A549 (cell line): Measurements from ENCODE around the gene SWAP70. TPM values are rescaled to one million over a fixed set of nuclear protein-coding genes. Genes with fewer than 3 reads are reported as not detected.
A peak's percentile ranks its signal among the peaks of the same experiment; 100 is the strongest.

ENCODE experiments used
- ATAC-seq, 2 experiments: fragments of 200-7000 bp in 1 of 2; fragments of >200 bp in 1 of 2; cut with Nextera tagmentation in 1 of 2; cut with Tn5 transposase in 1 of 2; 3 replicates each; pipeline versions ENCODE4 v1.8.0 to v1.9.1; 2018 to 2020; ENCODE audit warnings: mild to moderate bottlenecking in 1 of 2, moderate library complexity in 1 of 2
- CTCF ChIA-PET: fragments of 300-600 bp; sonication (Branson Sonifier 250); formaldehyde crosslinking; extraction: SDS; loops from one replicate; lab custom pipeline; 2021; ENCODE audit warnings: antibody characterized with exemption, inconsistent platforms; lab: Yijun Ruan, JAX
- POLR2A ChIA-PET: fragments of 350-600 bp; formaldehyde crosslinking; extraction: SDS; loops from one replicate; lab custom pipeline; 2021; ENCODE audit warnings: antibody characterized with exemption, inconsistent platforms; lab: Yijun Ruan, JAX
- DNase-seq, 2 experiments: peaks; one replicate each; pipeline versions ENCODE4 v3.0.0 to v3.0.0-alpha.2; 2011 to 2016; ENCODE audit warnings: low read depth in 1 of 2, low spot score in 1 of 2
- FAIRE-seq: peaks from 2 replicates; lab custom pipeline; 2011; peaks lifted over from hg19 to GRCh38; lab: Jason Lieb, UNC
- H3K27ac ChIP-seq, 2 experiments: fragments of >200 bp; sonication (Bioruptor Twin); formaldehyde crosslinking; 3 replicates each; pipeline ENCODE4 v1.5.1; 2016 to 2017
- H3K4me1 ChIP-seq: fragments of >200 bp; sonication (Bioruptor Twin); formaldehyde crosslinking; 3 replicates; pipeline ENCODE4 v1.6.1; 2016
- H3K4me2 ChIP-seq: fragments of >200 bp; sonication (Bioruptor Twin); formaldehyde crosslinking; 3 replicates; pipeline ENCODE4 v1.6.1; 2016
- H3K4me3 ChIP-seq: fragments of >200 bp; sonication (Bioruptor Twin); formaldehyde crosslinking; 3 replicates; pipeline ENCODE4 v1.5.1; 2016
- H3K9me3 ChIP-seq: fragments of >200 bp; sonication (Bioruptor Twin); formaldehyde crosslinking; 3 replicates; pipeline ENCODE4 v1.6.1; 2016
- BHLHE40 ChIP-seq: IDR thresholded peaks from 2 replicates; pipeline ENCODE4 v1.6.1; 2012; ENCODE audit warnings: low read depth, low read length, inconsistent platforms
- CHD2 ChIP-seq: fragments of 150-350 bp; IDR thresholded peaks from 2 replicates; pipeline ENCODE4 v1.6.1; 2014; ENCODE audit warnings: low read length; ENCODE audit not compliant: partially characterized antibody
- EHF ChIP-seq: fragments of 250-450 bp; sonication (Bioruptor Pico); IDR thresholded peaks from 2 replicates; pipeline ENCODE4 v1.5.0; 2020; ENCODE audit warnings: mild to moderate bottlenecking
- EP300 ChIP-seq, 2 experiments: fragments of >200 bp; sonication (Bioruptor Twin); formaldehyde crosslinking; IDR thresholded peaks; 2 replicates in 1 of 2; 3 replicates in 1 of 2; pipeline ENCODE4 v1.6.1; 2016 to 2017
- ESRRA ChIP-seq: fragments of 150-350 bp; IDR thresholded peaks from 2 replicates; pipeline ENCODE4 v1.6.1; 2014; ENCODE audit warnings: mild to moderate bottlenecking, low read length, borderline replicate concordance
- FOSL2 ChIP-seq, 2 experiments: fragments of 450-650 bp in 1 of 2; fragments of >200 bp in 1 of 2; sonication (Bioruptor Twin) in 1 of 2; formaldehyde crosslinking; IDR thresholded peaks; 2 replicates each; pipeline versions ENCODE4 v1.5.0 to v1.6.1; 2016 to 2020; ENCODE audit warnings: mild to moderate bottlenecking in 1 of 2, moderate library complexity in 1 of 2
- FOXS1 ChIP-seq: fragments of 250-450 bp; sonication (Bioruptor Pico); IDR thresholded peaks from 2 replicates; pipeline ENCODE4 v1.5.0; 2020; ENCODE audit warnings: mild to moderate bottlenecking, moderate library complexity
- GATA3 ChIP-seq: IDR thresholded peaks from 2 replicates; pipeline ENCODE4 v1.6.1; 2012; ENCODE audit warnings: borderline replicate concordance
- HES2 ChIP-seq: fragments of >200 bp; sonication (Bioruptor Twin); formaldehyde crosslinking; IDR thresholded peaks from 2 replicates; pipeline ENCODE4 v1.6.1; 2016
- HOXA7 ChIP-seq: fragments of 250-450 bp; sonication (Bioruptor Pico); IDR thresholded peaks from 2 replicates; pipeline ENCODE4 v1.5.0; 2020; ENCODE audit warnings: mild to moderate bottlenecking, moderate library complexity
- KDM1A ChIP-seq: fragments of 200-600 bp; sonication (generic); IDR thresholded peaks from 2 replicates; pipeline ENCODE4 v1.6.1; 2016; ENCODE audit warnings: low read depth, mild to moderate bottlenecking
- MAX ChIP-seq: IDR thresholded peaks from 2 replicates; pipeline ENCODE4 v1.6.1; 2012
- MAZ ChIP-seq: fragments of 150-350 bp; IDR thresholded peaks from 2 replicates; pipeline ENCODE4 v1.6.1; 2014; ENCODE audit warnings: antibody characterized with exemption, low read depth, low read length, borderline replicate concordance
- NFE2L2 ChIP-seq: fragments of 150-350 bp; conservative IDR thresholded peaks from 2 replicates; pipeline ENCODE4 v1.6.1; 2014; ENCODE audit warnings: low read length
- NPAS2 ChIP-seq: fragments of 250-450 bp; sonication (Bioruptor Pico); IDR thresholded peaks from 2 replicates; pipeline ENCODE4 v1.8.0; 2022; ENCODE audit warnings: mild to moderate bottlenecking, moderate library complexity, borderline replicate concordance
- PHF8 ChIP-seq: fragments of 200-600 bp; sonication (generic); IDR thresholded peaks from 2 replicates; pipeline ENCODE4 v1.6.1; 2016; ENCODE audit warnings: low read depth, mild to moderate bottlenecking, antibody characterized with exemption, moderate library complexity, borderline replicate concordance
- RFX5 ChIP-seq: fragments of 450-650 bp; IDR thresholded peaks from 2 replicates; pipeline ENCODE4 v1.7.1; 2014; ENCODE audit warnings: antibody characterized with exemption, mild to moderate bottlenecking, moderate library complexity
- TP53 ChIP-seq: fragments of 250-450 bp; sonication (Bioruptor Pico); IDR thresholded peaks from 2 replicates; pipeline ENCODE4 v1.5.0; 2021; ENCODE audit warnings: mild to moderate bottlenecking, moderate library complexity
- WGBS: methylation state at CpG from one replicate; pipeline ENCODE4 v1.1.6; 2017; ENCODE audit errors: missing lambda C conversion rate; 5-methylcytosine and 5-hydroxymethylcytosine counted together
- polyA plus RNA-seq, 4 experiments: library from polyadenylated mRNA; depleted of rRNA in 3 of 4; stranded (reverse); fragments of >200 nt; fragmentation: RNase III in 1 of 4; extraction: RNeasy Plus Mini Kit Qiagen cat#74134 plus additional on column Dnase treatment in 1 of 4; gene quantifications; 2 replicates in 3 of 4; 3 replicates in 1 of 4; pipeline ENCODE4 v1.2.3, GENCODE V29; 2011 to 2017
- TF ChIP-seq, protein P1 (sequence below): fragments of >200 bp; sonication (Bioruptor Twin); formaldehyde crosslinking; IDR thresholded peaks from 3 replicates; pipeline ENCODE4 v1.5.1; 2016
- TF ChIP-seq, protein P2 (sequence below): fragments of 250-450 bp; sonication (Bioruptor Pico); IDR thresholded peaks from 2 replicates; pipeline ENCODE4 v1.5.0; 2021; ENCODE audit warnings: mild to moderate bottlenecking, moderate library complexity, borderline replicate concordance
- TF ChIP-seq, protein P3 (sequence below): IDR thresholded peaks from 2 replicates; pipeline ENCODE4 v1.6.1; 2012; ENCODE audit warnings: low read depth, borderline replicate concordance

The SWAP70 gene
- polyA plus RNA-seq, 2 of the 4 experiments (the other 2 are of a cell fraction): 24.5 to 25.5 TPM

- ChIA-PET POLR2A (no interaction called here), CTCF (interaction anchor here (0.7 to 4.3 kb wide), 4 partner anchors 11 to 321 kb away, joined by 3 to 21 read pairs (median 8); no protein-coding TSS in a partner anchor)
- FAIRE-seq (no peak), DNase-seq (no peak), ATAC-seq (no peak)
- no peak overlapping the region for H3K27ac ChIP-seq
- 87% methylated on average over 11 of the region's 11 CpGs for WGBS
- no peak overlapping the region for H3K4me3 ChIP-seq
- H3K4me2 ChIP-seq: no peak overlapping the region
- peaks cover 4% of the 10 kb centered on the region; the same call in 1 of the 3 replicates for H3K9me3 ChIP-seq
- TF ChIP-seq HOXA7 (no peak), BHLHE40 (no peak), HES2 (no peak), EHF (no peak), KDM1A (no peak), MAX (no peak), NPAS2 (CRISPR knock-in tag) (no peak), RFX5 (no peak)
- TF ChIP-seq, protein P1, sequence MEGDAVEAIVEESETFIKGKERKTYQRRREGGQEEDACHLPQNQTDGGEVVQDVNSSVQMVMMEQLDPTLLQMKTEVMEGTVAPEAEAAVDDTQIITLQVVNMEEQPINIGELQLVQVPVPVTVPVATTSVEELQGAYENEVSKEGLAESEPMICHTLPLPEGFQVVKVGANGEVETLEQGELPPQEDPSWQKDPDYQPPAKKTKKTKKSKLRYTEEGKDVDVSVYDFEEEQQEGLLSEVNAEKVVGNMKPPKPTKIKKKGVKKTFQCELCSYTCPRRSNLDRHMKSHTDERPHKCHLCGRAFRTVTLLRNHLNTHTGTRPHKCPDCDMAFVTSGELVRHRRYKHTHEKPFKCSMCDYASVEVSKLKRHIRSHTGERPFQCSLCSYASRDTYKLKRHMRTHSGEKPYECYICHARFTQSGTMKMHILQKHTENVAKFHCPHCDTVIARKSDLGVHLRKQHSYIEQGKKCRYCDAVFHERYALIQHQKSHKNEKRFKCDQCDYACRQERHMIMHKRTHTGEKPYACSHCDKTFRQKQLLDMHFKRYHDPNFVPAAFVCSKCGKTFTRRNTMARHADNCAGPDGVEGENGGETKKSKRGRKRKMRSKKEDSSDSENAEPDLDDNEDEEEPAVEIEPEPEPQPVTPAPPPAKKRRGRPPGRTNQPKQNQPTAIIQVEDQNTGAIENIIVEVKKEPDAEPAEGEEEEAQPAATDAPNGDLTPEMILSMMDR: no peak
- TF ChIP-seq, protein P2, sequence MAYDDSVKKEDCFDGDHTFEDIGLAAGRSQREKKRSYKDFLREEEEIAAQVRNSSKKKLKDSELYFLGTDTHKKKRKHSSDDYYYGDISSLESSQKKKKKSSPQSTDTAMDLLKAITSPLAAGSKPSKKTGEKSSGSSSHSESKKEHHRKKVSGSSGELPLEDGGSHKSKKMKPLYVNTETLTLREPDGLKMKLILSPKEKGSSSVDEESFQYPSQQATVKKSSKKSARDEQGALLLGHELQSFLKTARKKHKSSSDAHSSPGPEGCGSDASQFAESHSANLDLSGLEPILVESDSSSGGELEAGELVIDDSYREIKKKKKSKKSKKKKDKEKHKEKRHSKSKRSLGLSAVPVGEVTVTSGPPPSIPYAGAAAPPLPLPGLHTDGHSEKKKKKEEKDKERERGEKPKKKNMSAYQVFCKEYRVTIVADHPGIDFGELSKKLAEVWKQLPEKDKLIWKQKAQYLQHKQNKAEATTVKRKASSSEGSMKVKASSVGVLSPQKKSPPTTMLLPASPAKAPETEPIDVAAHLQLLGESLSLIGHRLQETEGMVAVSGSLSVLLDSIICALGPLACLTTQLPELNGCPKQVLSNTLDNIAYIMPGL (CRISPR knock-in tag): no peak
- H3K4me1 ChIP-seq: peaks cover 12% of the 10 kb centered on the region; the same call in 2 of the 3 replicates
These were observed 68.6 kb downstream of the SWAP70 start for GRCh38 chr11:9732453-9732852.

DNA sequence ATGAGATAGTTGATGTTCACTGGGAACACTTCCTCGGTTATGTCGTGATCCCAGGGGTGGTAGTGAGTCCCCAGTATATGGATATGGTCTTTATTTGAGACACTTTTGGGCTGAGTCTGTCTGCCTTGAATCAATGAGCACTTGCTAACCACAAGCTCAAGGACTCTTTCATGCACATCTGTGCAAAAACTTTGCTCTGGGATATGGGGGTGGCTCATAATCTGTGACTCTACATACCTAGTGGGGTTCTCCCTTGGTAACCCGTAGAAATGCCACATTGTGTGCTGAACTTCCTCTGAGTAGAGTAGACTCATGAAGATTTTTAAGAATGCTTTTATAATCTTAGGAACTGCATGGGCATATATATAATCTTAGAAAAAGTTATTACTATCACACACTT lies 69.3 kb downstream of the SWAP70 start:
- 100% methylated on average over 3 of the region's 3 CpGs for WGBS
- ATAC-seq (no peak), DNase-seq (no peak), FAIRE-seq (no peak)
- Histone ChIP-seq H3K4me1 (peaks cover 15% of the 10 kb centered on the region), H3K9me3 (peaks cover 4% of the 10 kb centered on the region; the same call in 1 of the 3 replicates), H3K27ac (no peak overlapping the region), H3K4me2 (no peak overlapping the region), H3K4me3 (no peak overlapping the region)
- ChIA-PET CTCF (interaction anchor here (0.6 to 4.3 kb wide), 7 partner anchors 10 to 1062 kb away, joined by 3 to 21 read pairs (median 3); no protein-coding TSS in a partner anchor), POLR2A (no interaction called here)
- TF ChIP-seq PHF8 (no peak), BHLHE40 (no peak), FOSL2 (IDR thresholded peaks at IDR 0.05) (no peak), FOSL2 (CRISPR knock-in tag; IDR thresholded peaks at IDR 0.05) (no peak), NFE2L2 (no peak), FOXS1 (CRISPR knock-in tag) (no peak)

- no peak for DNase-seq
- no peak for ATAC-seq
- TF ChIP-seq TP53 (no peak), EP300 (IDR thresholded peaks at IDR 0.05) (no peak), CHD2 (no peak), MAZ (no peak), GATA3 (no peak), PHF8 (no peak), ESRRA (no peak)
- TF ChIP-seq, protein P3, sequence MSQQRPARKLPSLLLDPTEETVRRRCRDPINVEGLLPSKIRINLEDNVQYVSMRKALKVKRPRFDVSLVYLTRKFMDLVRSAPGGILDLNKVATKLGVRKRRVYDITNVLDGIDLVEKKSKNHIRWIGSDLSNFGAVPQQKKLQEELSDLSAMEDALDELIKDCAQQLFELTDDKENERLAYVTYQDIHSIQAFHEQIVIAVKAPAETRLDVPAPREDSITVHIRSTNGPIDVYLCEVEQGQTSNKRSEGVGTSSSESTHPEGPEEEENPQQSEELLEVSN: no peak
- ChIA-PET POLR2A (no interaction called here), CTCF (interaction anchor here (0.8 to 4.3 kb wide), 4 partner anchors 13 to 1871 kb away, joined by 3 to 23 read pairs (median 12); no protein-coding TSS in a partner anchor)
- WGBS: 96% methylated on average over 3 of the region's 3 CpGs
- peak; percentile 74 for FAIRE-seq
- H3K4me1 ChIP-seq: peaks cover 35% of the 10 kb centered on the region
- peaks cover 4% of the 10 kb centered on the region; the same call in 1 of the 3 replicates for H3K9me3 ChIP-seq
- H3K4me3 ChIP-seq: no peak overlapping the region
- H3K27ac ChIP-seq: no peak overlapping the region
- H3K4me2 ChIP-seq: no peak overlapping the region
These were observed 71.4 kb downstream of the SWAP70 start for GRCh38 chr11:9735236-9735635.
